ENCODE results near the gene DYNLRB1.
A peak's percentile ranks its signal among the peaks of the same experiment; 100 is the strongest.

The DYNLRB1 gene

DNA sequence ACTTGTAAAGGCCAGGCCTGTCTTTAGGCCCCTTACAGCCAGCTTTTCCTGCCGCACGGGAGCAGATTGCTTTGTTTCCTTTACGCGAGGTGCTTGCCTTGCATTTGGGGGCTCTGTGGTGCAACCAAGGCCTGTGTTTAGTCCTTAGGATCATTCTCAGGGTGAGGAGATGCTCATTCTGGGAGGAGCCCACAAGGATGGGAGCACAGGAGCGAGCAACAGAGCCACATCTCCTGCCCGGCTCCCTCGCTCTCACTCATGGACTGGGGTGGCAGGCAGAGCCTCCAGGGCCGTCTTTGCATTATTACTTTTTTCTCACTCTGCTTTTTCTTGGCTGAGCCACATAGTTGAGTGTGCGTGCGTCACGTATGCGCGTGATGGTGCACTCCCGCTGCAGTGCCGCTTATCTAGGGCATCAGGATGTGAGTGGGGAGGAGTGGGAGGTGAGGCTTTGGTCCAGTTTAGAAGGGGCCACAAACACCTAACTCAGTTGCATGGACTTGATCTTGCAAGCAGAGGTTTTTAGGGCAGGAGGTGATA is 19.1 kb downstream of the DYNLRB1 start:
- no peak for DNase-seq

DNA sequence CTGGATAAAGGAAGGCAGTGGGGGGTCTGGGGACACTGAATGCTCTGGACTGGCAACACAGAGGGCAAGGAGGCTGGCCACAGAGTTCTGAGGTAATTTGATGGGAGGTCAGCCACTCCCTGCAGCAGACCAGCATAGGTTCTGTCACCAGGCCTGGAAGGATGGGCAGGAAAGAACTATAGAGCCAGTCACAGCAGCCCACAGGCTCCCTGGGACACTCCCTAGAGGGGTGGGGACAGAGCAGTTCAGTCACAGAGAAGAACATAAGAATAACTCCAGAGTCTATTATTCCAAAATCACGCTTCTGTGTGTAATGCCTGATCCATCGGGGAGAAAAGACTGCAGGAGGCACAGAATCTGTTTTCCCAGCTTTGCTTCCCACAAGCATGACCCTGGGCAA is 19.6 kb downstream of the DYNLRB1 start:
- no peak for DNase-seq

DNA sequence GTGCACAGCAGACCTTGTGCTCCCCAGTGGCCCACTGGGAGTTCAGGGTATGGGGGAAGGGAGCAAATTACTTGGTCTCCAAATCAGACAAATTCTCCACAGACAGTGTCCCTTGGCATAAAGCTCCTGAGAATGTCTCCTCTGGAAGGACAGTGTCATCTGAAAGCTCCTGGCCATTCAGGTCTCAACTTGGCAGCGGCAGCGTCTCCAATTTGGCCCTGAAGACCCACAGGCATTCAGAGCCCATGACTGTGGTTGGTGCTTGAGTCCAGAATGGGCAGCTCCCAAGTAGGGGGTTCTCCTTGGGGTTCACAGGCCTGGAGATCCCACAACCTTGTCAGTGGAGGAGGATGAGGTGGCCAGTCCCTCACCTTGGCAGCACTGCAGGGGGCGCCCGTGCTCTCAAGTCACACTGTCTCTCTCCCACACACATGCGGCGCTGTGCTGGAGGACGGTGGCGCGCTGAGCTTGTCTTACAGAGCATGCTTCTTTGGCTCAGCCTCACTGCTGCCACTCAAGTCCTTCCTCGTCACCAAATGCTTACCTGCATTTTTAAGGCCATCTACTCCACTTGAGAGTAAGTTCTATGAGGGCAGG is 20.7 kb downstream of the DYNLRB1 start:
- no peak for DNase-seq

DNA sequence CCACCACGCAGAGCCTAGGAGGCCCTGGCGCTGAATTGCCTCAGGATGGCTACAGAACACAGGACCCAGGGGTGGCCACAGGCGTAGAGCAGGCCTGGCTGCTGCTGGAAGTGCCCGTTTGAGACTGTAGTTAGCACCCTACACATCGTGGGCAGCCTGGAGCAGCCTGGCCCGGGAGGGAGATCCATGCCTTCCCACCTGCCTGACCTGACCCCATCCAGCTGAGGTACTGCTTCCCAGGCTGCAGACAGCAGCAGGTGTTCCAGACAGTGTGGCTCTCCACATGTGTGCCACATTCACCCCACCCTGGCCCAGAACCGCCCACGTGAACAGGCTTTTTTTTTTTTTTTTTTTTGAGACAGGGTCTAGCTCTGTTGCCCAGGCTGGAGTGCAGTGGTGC is 21.4 kb downstream of the DYNLRB1 start:
- no peak for DNase-seq

- DNase-seq = peak; percentile 61 to 86
These were observed 22.5 kb downstream of the DYNLRB1 start for GRCh38 chr20:34538671-34539123.

DNA sequence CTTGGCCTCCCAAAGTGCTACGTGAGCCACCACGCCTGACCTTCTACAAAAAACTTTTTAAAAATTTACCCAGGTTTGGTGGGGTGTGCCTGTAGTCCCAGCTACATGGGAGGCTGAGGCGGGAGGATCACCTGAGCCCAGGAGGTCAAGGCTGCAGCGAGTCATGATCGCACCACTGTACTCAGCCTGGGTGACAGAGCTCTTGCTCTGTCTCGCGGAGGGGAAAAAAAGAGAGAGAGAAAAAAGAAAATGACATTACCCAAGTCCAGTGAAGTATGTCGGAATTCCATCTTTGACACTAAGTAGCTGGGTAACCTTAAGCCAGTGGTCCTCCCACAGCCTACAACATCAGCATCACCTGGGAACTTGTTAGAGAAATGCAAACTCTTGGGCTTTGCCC is 23.5 kb downstream of the DYNLRB1 start:
- no peak for DNase-seq

DNA sequence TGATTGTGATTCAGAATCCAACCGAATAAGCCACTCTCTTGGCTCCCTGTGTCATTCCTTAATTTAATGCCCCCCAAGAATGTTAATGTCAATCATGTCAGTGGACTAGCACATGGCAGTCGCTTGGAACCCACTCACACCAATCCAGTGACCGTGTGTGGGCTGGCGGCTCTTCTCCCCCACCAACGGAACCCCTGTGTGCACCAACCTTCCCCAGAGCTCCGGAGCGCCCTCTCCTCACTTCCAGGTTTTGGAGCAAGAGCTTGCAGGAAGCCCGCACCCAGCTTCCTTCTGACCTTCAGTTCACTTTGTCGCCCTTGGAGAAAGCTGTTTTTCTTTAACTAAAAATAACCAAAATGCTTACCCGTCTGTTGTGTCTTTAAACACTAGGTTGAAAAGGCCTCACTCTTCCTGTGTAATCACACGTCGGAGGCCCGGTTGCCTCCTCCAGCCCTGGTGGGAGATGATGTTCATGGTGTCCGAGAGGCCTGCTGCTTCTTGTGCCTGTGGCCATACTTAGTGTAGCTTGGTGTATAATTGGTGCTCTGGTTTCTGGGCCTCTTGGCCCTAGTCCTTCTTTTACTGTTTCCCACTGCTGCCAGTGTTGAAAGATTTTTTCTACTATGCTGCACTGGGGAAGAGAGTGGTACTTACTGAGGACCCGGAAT is 24.5 kb downstream of the DYNLRB1 start:
- no peak for DNase-seq

- DNase-seq = no peak
These were observed 25.2 kb downstream of the DYNLRB1 start for GRCh38 chr20:34541264-34541901.

DNA sequence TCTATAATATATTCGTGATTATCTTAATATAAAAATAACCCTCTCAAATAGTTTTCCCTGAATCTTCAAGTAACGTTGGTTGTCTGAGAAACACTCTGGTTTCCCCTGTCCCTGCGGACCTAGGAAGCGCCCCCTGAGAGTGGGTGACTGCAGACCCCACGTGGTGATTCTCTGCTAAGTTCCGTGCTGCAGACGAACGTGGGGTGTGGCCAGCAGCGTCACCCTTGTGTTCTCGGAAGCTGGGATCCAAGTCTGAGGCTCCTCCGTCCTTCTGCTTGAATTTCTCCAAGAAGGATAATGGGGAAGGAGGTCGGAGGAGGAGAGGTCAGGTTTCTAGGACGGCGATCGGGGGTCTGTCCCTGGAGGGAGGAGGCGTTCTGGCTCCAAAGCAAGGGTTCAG is 25.7 kb downstream of the DYNLRB1 start:
- DNase-seq = no peak

DNA sequence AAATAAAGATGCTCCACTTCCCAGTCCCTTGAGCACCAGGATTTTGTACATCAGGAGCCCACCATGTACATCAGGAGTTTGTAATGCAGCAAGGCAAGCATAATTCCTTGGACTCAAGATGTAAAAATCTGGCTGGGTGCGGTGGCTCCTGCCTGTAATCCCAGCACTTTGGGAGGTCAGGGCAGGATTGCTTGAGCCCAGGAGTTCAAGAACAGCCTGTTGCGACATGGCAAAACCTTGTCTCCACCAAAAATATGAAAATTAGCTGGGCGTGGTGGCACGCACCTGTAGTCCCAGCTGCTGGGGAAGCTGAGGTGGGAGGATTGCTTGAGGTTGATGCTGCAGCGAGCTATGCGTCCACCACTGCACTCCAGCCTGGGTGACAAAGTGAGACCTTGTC is 26.2 kb downstream of the DYNLRB1 start:
- DNase-seq = no peak

DNA sequence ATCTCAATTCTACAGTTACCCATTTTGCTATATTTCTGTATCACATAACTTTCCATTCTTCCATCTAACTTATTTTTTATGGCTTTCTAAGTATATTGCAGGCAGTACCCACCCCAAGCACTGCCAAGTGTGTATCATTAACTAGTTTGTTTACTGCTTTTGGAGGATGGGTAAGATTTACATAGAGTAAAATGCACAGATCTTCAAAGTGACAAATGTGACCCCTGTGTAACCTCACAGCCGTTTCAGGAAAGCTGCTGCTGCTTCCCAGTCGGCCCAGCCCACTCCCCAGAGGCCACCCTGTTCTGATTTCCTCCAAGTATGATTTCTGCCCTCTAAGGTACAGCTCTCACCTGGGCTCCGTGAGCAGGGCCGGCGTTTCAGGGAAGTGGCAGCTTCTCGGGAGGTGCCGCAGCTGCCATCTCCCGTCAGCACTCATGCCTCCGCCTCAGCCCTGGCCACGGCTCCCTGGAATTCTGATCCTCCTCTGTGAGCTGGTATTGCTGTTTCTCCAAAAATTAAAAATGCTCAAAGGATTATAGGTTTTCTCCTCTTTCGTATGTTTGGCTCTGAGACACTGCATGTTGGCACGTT is 27.3 kb downstream of the DYNLRB1 start:
- no peak for DNase-seq

- no peak for DNase-seq
These were observed 28.0 kb downstream of the DYNLRB1 start for GRCh38 chr20:34544109-34544796.

DNA sequence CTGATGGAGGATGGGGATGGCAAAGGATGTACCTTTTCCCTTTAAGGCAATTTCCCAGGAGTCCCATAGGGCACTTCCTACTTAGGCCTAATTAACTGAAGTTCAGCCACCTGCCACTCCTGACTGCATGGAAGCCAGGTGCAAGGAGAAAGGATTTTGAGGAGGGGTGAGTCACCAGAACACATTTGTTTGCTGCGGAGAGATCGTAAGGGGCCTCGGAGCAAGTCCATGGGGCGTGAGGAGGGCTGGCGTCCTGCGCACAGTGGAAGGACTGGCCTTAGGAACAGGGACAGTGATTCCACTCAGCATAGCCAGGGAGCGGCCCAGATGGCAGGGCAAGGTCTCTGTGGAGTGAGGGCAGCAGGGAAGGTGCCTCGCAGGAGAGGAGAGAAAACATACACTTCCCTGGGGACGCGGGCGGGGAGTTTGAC is 30.5 kb downstream of the DYNLRB1 start:
- DNase-seq = no peak

- no peak for DNase-seq
These were observed 31.8 kb downstream of the DYNLRB1 start for GRCh38 chr20:34547844-34548613.

DNA sequence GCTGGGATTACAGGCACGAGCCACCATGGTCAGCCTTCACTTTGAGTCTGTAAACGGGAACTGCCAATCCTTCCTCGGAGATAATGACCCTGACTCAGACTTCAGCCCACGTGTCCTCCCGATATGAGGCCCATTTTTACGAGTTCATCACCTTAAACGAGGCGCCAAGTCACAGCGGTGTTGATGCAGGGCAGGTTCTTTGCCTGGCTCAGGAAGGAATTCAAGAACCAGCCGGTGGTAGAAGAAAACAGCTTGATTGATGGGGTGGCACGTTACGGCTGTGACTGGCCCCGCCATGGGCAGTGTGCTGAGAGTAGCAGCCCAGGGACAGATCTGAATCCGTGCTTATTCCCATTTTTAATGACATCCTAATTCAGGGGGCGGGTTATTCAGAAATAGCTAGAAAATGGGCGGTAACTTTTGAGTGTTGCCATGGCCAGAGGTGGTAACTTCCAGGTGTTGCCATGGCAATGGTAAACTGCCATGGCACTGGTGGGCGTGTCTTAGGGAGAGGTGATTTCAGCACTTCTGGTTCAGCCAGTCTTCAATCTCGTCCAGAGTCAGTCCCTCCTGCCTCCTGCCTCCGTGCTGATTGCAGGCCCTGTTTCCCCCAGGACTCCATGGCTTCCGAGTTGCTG is 33.2 kb downstream of the DYNLRB1 start:
- no peak for DNase-seq

DNA sequence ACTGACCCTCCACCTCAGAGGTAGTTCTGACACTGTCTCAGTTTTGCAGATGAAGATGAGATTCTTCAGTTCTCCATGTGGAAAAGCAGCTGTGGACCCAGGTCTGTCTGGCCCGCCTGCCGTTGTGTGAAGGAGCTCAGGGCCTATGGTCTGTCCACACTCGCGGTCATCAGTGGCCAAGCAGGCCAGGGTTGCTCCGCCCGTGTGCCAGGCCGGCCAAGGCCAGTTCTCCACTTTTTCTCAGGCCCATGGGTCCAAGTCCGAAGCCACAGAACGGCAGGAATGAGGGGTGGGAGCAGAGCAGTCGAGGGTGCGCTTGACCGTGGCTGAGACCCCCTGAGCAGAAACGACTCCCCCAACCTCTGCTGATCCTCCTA is 33.7 kb downstream of the DYNLRB1 start:
- DNase-seq = no peak

DNA sequence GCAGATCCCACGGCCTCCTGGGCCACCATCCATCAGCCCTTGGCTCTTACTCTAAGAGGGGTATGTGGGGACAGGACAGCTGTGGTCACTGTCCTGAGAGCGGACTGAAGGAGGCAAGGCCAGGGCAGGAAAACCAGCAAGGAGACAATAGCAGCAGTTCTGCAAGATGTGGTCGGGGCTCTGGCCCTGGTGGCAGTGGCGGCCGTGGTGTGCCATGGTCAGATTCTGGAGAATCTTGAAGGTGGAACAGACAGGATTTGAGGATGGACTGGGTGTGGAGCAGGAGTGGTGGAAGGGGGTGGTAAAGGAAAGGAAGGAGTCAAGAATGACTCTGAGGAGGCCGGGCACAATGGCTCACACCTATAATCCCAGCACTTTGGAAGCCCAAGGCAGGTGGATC is 36.3 kb downstream of the DYNLRB1 start:
- no peak for DNase-seq

- no peak for DNase-seq
These were observed 37.2 kb downstream of the DYNLRB1 start for GRCh38 chr20:34553366-34553867.

DNA sequence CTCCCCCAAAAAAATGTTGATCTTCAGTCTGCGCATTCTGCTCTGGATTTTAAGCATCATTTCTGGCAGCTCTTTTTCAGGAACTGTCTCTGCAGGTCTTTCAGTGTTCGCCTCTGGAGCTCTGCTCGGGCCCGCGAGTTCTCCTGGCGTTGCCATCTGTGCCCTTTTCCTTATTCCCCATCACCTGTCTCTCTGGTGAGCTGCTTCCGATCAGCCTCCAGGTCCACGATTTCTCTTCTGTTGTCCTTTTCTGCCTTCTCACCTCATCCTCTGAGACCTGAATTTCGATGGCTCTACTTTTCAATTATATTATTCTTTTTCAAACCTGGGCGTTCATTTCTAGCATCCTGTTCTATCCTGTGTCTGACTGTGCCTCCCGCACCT is 41.7 kb downstream of the DYNLRB1 start:
- no peak for DNase-seq

DNA sequence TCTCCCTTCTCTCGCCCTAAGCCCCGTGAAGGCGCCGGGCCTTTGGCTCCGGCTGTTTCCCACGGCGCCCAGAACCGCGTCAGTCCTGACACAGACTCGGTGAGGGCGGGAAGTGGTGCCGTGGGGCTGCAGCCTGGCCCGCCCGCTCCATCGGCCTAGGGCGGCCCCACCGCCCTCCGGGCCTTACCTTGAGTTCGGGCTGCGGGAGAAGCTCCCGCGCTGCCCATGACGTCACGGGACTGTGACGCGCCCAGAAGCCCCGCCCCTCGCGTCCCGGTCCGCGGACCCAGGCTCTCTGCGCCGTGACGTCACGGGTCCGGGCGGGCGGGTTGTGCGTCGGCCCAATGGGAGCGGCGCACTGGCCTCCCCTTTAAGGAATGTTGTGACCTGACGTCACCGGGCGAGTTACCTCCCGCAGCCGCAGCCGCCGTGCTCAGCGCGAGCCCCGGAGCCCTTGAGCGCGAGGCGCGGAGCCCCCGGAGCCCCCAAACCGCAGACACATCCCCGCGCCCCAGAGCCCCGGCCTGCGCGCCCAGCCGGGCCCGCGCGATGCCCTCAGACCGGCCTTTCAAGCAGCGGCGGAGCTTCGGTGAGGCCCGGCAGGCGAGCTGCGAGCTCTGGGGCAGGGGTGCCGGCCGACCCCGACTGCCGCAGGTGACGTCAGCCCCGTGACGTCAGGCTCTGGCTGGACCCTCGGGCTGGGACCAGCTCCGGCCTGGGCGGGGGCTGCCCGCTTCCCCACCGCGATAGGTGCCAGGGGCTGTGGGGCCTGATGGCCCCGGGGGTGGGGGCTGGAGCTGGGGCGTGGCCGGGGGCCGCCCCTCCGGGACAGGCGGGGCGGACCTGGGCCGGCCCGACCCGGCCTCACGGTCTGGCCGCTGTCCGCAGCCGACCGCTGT is 42.3 kb downstream of the DYNLRB1 start, which contains the start of gene MAP1LC3A:
Gene MAP1LC3A (plus strand): TSS at position 399 of the 899 bp plus-strand sequence. CDS start 151 bp downstream, at position 550.
- DNase-seq = peak; percentile 90 to 95

Measured in inflammatory macrophage treated with lipopolysaccharide for 1 hour (primary cell).